ENCODE results near the gene ADAM19.
A peak's percentile ranks its signal among the peaks of the same experiment; 100 is the strongest.

ADAM19 gene

GRCh38 chr5:157549954-157550549 lies 25.5 kb downstream of the ADAM19 start:
- Mint-ChIP-seq H3K36me3 (ENCODE audit: low read depth) (peaks cover 15% of the 10 kb centered on the region), H3K9me3 (no peaks in the 10 kb centered on the region), H3K27me3 (ENCODE audit: low read depth) (no peaks in the 10 kb centered on the region), H3K27ac (no peak overlapping the region), H3K4me1 (peaks cover 56% of the 10 kb centered on the region), H3K4me3 (no peak overlapping the region)
- TF ChIP-seq, protein P1, sequence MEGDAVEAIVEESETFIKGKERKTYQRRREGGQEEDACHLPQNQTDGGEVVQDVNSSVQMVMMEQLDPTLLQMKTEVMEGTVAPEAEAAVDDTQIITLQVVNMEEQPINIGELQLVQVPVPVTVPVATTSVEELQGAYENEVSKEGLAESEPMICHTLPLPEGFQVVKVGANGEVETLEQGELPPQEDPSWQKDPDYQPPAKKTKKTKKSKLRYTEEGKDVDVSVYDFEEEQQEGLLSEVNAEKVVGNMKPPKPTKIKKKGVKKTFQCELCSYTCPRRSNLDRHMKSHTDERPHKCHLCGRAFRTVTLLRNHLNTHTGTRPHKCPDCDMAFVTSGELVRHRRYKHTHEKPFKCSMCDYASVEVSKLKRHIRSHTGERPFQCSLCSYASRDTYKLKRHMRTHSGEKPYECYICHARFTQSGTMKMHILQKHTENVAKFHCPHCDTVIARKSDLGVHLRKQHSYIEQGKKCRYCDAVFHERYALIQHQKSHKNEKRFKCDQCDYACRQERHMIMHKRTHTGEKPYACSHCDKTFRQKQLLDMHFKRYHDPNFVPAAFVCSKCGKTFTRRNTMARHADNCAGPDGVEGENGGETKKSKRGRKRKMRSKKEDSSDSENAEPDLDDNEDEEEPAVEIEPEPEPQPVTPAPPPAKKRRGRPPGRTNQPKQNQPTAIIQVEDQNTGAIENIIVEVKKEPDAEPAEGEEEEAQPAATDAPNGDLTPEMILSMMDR (IDR thresholded peaks at IDR 0.05; ENCODE audit: unreplicated experiment in 3 of 3), result no peak

DNA sequence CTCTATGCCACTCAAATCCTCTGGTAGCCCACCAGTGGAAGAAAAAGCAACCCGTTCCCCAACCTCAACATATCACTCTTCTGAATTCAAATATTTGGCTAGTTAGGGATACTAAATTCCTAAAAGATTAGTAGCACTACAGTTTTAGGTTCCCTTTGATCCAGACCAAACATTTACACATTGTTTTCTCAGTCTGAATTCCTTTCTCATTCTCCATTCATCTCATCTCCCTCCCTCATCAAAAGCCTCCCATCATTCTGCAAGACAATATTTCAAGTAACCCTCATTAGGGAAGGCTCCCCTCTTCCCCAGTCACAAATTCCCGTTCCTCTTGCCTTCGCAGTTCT lies 26.3 kb downstream of the ADAM19 start:
- TF ChIP-seq, protein P1 (IDR thresholded peaks at IDR 0.05; ENCODE audit: unreplicated experiment in 3 of 3), result no peak
- H3K27ac Mint-ChIP-seq, result peak overlapping the region in 1 of 3 experiments; percentile 4
- no peaks in the 10 kb centered on the region for H3K27me3 Mint-ChIP-seq (ENCODE audit: low read depth)
- H3K4me1 Mint-ChIP-seq, result peaks cover 56% of the 10 kb centered on the region
- H3K9me3 Mint-ChIP-seq, result no peaks in the 10 kb centered on the region
- no peak overlapping the region for H3K4me3 Mint-ChIP-seq
- peaks cover 15% of the 10 kb centered on the region for H3K36me3 Mint-ChIP-seq (ENCODE audit: low read depth)

DNA sequence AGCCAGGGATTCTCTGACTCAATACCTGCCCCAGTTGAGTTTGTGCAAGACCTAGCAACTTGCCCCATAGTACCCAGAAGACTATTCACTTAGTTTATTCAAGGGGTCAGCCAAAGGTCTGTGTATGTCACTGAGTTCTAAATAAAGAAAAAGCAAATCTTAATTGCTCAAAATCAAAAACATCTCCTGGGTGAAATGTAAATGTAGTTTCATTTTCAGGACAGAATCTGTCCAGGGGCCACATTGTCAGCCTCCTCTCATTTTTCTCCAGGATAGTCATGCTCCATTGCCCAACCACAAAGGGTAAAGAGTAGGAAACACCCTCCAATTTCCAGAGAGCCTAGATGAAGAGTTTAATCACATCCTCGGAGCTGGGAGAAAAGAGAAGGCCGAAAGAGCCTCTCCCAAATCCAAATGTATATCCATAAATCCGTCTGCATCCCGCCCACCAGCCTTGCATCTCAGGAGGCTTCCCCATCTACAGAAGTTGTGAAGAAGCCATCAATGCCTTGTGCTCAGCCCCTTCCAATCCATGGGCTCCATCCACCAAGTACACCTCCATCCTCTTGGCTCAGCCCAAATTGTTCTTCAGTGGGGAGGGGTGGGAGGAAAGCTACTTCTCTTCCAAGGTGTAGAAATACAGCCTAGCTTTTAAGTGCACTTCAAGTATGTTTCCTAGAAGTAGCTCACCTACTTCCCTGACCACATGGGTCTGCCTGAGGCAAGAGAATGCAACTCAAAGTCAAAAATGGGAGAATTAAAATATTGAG lies 26.9 kb downstream of the ADAM19 start:
- TF ChIP-seq, protein P1 (IDR thresholded peaks at IDR 0.05; ENCODE audit: unreplicated experiment in 3 of 3), result no peak
- H3K27ac Mint-ChIP-seq, result peak overlapping the region in 1 of 3 experiments; percentile 34
- H3K4me1 Mint-ChIP-seq, result peaks cover 57% of the 10 kb centered on the region
- peaks cover 15% of the 10 kb centered on the region for H3K36me3 Mint-ChIP-seq (ENCODE audit: low read depth)
- H3K4me3 Mint-ChIP-seq, result no peak overlapping the region
- H3K27me3 Mint-ChIP-seq (ENCODE audit: low read depth), result no peaks in the 10 kb centered on the region
- H3K9me3 Mint-ChIP-seq, result no peaks in the 10 kb centered on the region

DNA sequence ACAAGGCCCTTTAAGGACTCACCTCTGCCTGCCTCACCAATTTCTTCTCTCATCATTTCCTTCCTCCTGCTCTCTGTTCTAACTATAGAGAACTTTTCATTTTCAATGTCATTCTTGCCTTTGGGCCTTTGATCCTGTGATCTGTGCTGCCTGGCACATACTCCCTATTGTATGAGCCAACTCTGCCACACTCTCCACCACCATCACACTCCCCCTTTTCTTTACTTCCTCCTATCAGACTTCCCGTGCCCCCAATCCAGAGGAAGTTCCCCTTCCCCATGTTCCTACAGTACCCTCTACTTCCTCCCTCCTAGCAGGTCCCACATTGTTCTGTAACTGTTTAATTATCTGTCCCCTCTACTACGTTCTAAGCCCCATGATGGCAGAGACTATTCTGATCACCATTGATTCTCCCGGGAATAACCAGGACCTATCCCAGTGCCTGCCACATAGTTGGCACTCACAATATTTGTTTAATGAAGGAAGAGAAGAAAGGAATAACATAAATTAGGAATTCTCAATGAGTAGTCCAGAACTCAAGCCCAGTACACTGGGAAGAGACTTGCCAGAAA lies 27.5 kb downstream of the ADAM19 start:
- Mint-ChIP-seq H3K36me3 (ENCODE audit: low read depth) (peaks cover 15% of the 10 kb centered on the region), H3K4me3 (no peak overlapping the region), H3K9me3 (no peaks in the 10 kb centered on the region), H3K27ac (peak overlapping the region in 2 of 3 experiments; percentile 24 to 34), H3K4me1 (peaks cover 64% of the 10 kb centered on the region), H3K27me3 (ENCODE audit: low read depth) (no peaks in the 10 kb centered on the region)
- TF ChIP-seq, protein P1 (IDR thresholded peaks at IDR 0.05; ENCODE audit: unreplicated experiment in 3 of 3), result no peak

GRCh38 chr5:157546456-157547100 lies 29.0 kb downstream of the ADAM19 start:
- Mint-ChIP-seq H3K9me3 (no peaks in the 10 kb centered on the region), H3K36me3 (ENCODE audit: low read depth) (peaks cover 11% of the 10 kb centered on the region), H3K4me3 (no peak overlapping the region), H3K27ac (peak overlapping the region in 2 of 3 experiments; percentile 61 to 83), H3K4me1 (peaks cover 73% of the 10 kb centered on the region), H3K27me3 (ENCODE audit: low read depth) (no peaks in the 10 kb centered on the region)
- TF ChIP-seq, protein P1 (IDR thresholded peaks at IDR 0.05; ENCODE audit: unreplicated experiment in 3 of 3), result no peak

All from nephron (organoid).